Measurements from ENCODE around the gene PA2G4. TPM values are rescaled to one million over a fixed set of nuclear protein-coding genes. Genes with fewer than 3 reads are reported as not detected.
"Not testable (repeated sequence)": the region's sequence is repeated elsewhere in the genome, so short reads cannot be mapped to it uniquely, and the experiment has no call there.

The PA2G4 gene
- total and polyA plus RNA-seq, 2 experiments from 2014 or later: 132 to 235 TPM

DNA sequence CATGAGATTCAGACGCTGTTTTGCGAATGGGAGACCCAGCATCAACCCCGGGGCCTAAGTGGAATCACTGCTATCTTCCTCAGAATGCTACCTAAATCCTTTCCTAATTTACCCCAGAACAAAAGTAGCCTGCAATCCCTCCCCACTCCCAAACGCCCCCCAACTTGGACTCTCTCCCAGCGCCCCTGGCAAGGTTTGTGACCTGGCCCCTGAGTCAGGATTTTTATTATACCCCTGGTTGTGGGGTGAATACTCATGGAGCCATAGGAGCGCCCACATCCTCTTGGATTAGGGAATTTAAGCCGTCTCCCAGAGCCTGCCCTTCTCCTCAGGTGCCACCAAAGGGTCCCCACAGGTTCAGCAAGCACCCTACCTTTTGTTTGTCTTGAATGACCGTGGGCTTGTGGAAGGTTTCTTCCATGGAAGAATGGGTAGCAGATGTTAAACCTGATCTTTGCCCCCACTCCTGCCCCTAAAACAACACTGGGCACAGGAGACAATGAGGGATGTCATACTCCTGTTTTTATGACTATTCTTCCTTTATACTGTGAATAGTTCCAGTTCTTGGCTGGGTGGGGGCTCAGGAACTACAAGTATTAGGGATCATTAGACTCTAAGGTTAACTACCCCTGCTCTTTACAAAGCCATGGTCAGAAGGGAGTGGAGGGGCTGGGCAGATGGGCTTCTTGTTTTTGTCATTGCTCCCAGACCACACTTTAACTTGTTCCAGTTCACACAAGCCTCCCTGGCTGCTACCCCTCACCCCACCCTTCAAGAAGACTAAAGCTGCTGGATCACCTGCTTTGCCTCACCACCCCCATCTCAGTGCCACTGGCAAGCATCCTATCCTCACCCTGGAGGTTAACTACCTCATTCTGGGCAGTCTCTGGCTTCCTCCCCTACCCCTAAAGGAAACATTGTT is 48.7 kb downstream of the PA2G4 start:
- H3K9me3 ChIP-seq (ENCODE audit: low read depth): no peaks in the 10 kb centered on the region
- no peak overlapping the region for H3K27ac ChIP-seq

DNA sequence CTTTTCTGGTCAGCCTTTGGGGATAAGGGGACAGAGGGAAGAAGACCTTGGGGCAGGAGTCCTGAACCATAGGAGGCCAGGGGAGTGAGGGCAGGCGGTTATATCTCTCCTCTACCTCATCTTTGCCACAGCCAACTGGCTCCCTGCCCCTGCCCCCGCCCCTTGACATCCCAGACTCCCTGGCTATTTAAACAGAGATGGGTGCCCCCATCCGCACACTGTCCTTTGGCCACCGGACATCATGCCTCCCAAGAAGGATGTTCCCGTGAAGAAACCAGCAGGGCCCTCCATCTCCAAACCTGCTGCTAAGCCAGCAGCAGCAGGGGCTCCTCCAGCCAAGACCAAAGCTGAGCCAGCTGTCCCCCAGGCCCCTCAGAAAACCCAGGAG is 49.3 kb downstream of the PA2G4 start:
- Histone ChIP-seq H3K4me1 (ENCODE audit: low read depth) (peaks cover 11% of the 10 kb centered on the region), H3K9me3 (ENCODE audit: low read depth) (no peaks in the 10 kb centered on the region), H3K36me3 (peaks cover 11% of the 10 kb centered on the region), H3K27ac (no peak overlapping the region), H3K4me3 (no peak overlapping the region), H3K27me3 (no peaks in the 10 kb centered on the region)
- TF ChIP-seq, protein P1, sequence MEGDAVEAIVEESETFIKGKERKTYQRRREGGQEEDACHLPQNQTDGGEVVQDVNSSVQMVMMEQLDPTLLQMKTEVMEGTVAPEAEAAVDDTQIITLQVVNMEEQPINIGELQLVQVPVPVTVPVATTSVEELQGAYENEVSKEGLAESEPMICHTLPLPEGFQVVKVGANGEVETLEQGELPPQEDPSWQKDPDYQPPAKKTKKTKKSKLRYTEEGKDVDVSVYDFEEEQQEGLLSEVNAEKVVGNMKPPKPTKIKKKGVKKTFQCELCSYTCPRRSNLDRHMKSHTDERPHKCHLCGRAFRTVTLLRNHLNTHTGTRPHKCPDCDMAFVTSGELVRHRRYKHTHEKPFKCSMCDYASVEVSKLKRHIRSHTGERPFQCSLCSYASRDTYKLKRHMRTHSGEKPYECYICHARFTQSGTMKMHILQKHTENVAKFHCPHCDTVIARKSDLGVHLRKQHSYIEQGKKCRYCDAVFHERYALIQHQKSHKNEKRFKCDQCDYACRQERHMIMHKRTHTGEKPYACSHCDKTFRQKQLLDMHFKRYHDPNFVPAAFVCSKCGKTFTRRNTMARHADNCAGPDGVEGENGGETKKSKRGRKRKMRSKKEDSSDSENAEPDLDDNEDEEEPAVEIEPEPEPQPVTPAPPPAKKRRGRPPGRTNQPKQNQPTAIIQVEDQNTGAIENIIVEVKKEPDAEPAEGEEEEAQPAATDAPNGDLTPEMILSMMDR (IDR thresholded peaks at IDR 0.05; ENCODE audit: low read depth, low read length): no peak
- DNase-seq (ENCODE audit: low read depth in 1 of 2, low spot score in 1 of 2): no peak

More for the DNA sequence above, 48.7 kb downstream of the PA2G4 start:
- DNase-seq (ENCODE audit: low read depth in 1 of 2, low spot score in 1 of 2): peak in 1 of 2 donors; percentile 24
- H3K4me1 ChIP-seq (ENCODE audit: low read depth): peaks cover 11% of the 10 kb centered on the region
- TF ChIP-seq, protein P1 (IDR thresholded peaks at IDR 0.05; ENCODE audit: low read depth, low read length): no peak
- peaks cover 9% of the 10 kb centered on the region for H3K36me3 ChIP-seq
- H3K4me3 ChIP-seq: peak overlapping the region; percentile 79
- H3K27me3 ChIP-seq: no peaks in the 10 kb centered on the region

DNA sequence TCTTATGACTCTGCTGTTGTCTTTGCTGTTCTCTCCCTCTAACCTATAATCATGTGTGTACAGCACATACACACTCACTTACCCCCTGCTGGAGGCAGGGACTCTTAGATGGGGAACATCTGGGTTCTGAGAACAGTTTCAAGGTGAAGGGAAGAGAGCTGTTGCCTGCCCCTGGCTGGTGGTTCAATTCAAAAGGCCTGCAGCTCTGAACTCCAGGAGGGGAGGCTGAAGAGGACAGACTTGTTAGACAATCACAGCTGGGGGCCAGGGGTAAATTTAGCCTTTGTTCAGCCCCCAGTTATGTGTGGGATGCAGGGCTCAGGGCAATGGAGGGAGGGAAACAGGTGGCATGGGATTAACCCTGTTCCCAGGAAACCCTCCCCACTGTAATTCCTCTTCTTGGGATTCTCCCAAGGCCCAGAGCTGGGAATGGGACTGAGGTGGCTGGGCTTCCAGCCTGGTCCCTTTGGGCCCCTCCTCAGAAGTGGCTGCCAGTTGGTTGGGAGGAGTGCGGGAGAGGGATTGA is 50.0 kb downstream of the PA2G4 start:
- Histone ChIP-seq H3K4me3 (no peak overlapping the region), H3K27me3 (no peaks in the 10 kb centered on the region), H3K9me3 (ENCODE audit: low read depth) (no peaks in the 10 kb centered on the region), H3K36me3 (peaks cover 15% of the 10 kb centered on the region), H3K27ac (no peak overlapping the region), H3K4me1 (ENCODE audit: low read depth) (peaks cover 11% of the 10 kb centered on the region)
- TF ChIP-seq, protein P1 (IDR thresholded peaks at IDR 0.05; ENCODE audit: low read depth, low read length): no peak
- no peak for DNase-seq (ENCODE audit: low read depth in 1 of 2, low spot score in 1 of 2)

DNA sequence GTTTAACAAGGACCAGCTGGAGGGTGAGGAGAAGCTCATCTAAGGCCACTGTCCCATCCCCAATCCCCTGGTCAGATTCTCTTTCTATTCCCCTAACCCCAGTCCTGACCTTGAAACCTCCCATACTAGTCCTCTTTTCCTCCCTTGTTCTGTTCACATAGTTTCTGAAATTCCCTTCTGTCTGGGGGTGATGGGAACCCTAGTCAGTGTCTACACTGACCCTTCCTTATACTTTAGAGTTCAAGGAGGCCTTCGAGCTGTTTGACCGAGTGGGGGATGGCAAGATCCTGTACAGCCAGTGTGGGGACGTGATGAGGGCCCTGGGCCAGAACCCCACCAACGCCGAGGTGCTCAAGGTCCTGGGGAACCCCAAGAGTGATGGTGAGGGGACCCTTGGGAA is 50.5 kb downstream of the PA2G4 start:
- Histone ChIP-seq H3K4me1 (ENCODE audit: low read depth) (peaks cover 16% of the 10 kb centered on the region), H3K27me3 (no peaks in the 10 kb centered on the region), H3K9me3 (ENCODE audit: low read depth) (no peaks in the 10 kb centered on the region), H3K27ac (no peak overlapping the region), H3K36me3 (peaks cover 16% of the 10 kb centered on the region), H3K4me3 (no peak overlapping the region)
- TF ChIP-seq, protein P1 (IDR thresholded peaks at IDR 0.05; ENCODE audit: low read depth, low read length): no peak
- DNase-seq (ENCODE audit: low read depth in 1 of 2, low spot score in 1 of 2): no peak

DNA sequence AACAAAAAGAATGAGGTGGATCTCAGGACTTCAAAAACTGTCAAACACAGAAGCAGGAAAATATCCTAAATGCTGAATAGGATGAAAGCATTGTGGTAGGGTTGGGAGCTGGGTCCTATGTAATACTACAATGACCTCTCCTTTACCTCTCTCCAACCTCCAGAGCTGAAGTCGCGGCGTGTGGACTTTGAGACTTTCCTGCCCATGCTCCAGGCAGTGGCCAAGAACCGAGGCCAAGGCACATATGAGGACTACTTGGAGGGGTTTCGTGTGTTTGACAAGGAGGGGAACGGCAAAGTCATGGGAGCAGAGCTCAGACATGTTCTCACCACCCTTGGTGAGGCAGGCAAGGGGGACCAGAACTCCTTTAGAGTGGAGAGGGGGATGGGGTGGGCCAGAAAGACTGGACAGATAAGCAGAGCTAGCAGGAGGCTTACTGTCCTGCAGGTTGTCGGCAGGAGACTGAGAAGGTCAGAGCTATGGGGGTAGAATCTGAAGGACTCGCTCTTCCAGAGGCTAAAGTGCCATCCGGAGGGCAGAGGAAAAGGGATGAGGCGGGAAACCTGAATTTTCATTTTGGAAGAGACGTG is 51.0 kb downstream of the PA2G4 start:
- TF ChIP-seq, protein P1 (IDR thresholded peaks at IDR 0.05; ENCODE audit: low read depth, low read length): no peak
- H3K36me3 ChIP-seq: peaks cover 20% of the 10 kb centered on the region
- H3K9me3 ChIP-seq (ENCODE audit: low read depth): no peaks in the 10 kb centered on the region
- H3K4me1 ChIP-seq (ENCODE audit: low read depth): peaks cover 21% of the 10 kb centered on the region
- DNase-seq (ENCODE audit: low read depth in 1 of 2, low spot score in 1 of 2): no peak
- H3K27ac ChIP-seq: no peak overlapping the region
- H3K4me3 ChIP-seq: no peak overlapping the region
- no peaks in the 10 kb centered on the region for H3K27me3 ChIP-seq

DNA sequence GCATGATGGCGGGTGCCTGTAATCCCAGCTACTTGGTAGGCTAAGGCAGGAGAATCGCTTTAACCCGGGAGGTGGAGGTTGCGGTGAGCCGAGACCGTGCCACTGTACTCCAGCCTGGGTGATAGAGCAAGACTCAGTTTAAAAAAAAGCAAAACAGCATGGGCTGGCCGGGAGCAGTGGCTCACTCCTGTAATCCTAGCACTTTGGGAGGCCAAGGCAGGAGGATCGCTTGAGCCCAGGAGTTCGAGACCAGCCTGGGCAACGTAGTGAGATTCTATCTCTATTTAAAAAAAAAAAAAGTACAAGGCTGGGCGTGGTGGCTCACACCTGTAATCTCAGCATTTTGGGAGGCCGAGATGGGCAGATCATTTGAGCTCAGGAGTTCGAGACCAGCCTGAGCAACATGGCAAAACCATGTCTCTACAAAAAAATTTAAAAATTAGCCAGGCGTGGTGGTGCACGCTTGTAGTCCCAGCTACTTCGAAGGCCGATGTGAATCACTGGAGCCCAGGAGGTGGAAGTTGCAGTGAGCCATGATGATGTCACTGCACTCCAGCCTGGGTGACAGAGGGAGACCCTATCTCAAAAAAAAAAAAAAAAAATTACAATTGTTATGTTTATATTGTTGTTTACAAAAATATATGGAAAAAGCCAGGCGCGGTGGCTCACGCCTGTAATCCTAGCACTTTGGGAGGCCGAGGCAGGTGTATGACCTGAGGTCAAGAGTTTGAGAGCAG is 52.3 kb downstream of the PA2G4 start:
- DNase-seq (ENCODE audit: low read depth in 1 of 2, low spot score in 1 of 2); H3K9me3 ChIP-seq (ENCODE audit: low read depth); H3K4me3 ChIP-seq; H3K27me3 ChIP-seq: not testable (repeated sequence)
- peak overlapping the region; percentile 100 for H3K27ac ChIP-seq
- peaks cover 33% of the 10 kb centered on the region for H3K4me1 ChIP-seq (ENCODE audit: low read depth)
- peaks cover 33% of the 10 kb centered on the region for H3K36me3 ChIP-seq
